ENCODE results near the gene NCOA3.
"Not testable (repeated sequence)": the region's sequence is repeated elsewhere in the genome, so short reads cannot be mapped to it uniquely, and the experiment has no call there.

The NCOA3 gene

DNA sequence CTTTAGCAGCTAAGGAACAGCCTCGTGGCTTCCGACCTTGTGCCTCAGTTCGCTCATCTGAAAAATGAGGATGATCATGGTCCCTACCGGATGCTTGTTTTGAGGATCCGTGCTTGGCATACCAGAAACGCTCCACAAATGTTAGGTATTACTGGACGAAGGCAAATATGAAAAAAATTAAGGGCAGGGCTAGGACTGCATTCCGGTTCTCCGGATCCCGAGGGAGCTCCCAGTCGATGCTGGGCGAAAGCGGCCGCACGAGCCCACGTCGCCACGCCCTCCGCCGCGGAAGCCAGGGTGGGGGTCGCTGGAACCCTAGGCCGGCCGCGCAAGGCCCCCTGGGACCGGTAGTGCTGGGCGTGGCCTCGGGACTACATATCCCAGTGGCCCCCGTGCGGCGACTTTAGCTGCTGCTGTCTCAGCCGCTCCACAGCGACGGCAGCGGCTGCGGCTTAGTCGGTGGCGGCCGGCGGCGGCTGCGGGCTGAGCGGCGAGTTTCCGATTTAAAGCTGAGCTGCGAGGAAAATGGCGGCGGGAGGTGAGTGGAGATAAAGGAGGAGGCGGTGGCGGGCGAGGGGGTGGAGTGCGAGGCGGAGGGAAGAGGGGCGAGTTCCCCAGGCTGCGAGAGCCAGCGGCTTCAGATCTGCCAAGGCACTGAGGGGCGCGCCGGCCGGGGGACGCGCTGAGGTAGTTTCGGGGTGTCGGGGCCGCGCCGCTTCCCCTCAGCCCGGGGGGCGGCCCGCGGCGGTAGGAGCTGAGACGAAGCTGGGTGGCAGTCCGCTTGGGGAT, at the start of gene NCOA3:
NCOA3 (plus strand) TSS at position 406 of the 789 bp plus-strand sequence. CDS start 120,361 bp downstream, outside the sequence.
- DNase-seq (ENCODE audit: extremely low spot score, insufficient read length, low read depth) (peak; percentile 79), FAIRE-seq (peak; percentile 82)

DNA sequence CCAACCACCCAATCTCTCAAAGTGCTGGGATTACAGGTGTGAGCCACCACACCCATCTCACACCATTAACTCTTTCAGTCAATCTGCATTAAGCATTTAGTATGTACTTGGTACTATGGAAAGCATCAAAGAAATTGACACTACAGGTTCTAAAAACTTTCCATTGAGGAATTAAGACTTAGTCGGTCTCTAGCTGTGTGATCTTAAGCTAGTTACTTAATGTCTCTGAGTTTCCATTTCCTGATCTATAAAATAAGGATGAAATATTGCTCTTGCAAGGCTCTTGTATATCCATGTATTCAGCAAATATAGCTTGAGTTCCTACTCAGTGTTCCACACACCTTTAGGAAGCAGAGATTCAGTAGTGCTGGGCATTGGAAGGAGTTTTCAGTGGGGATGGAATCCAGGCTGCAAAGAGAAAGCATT, 48.9 kb upstream of the NCOA3 start:
- DNase-seq (ENCODE audit: extremely low spot score, insufficient read length, low read depth), result no peak
- no peak for FAIRE-seq

DNA sequence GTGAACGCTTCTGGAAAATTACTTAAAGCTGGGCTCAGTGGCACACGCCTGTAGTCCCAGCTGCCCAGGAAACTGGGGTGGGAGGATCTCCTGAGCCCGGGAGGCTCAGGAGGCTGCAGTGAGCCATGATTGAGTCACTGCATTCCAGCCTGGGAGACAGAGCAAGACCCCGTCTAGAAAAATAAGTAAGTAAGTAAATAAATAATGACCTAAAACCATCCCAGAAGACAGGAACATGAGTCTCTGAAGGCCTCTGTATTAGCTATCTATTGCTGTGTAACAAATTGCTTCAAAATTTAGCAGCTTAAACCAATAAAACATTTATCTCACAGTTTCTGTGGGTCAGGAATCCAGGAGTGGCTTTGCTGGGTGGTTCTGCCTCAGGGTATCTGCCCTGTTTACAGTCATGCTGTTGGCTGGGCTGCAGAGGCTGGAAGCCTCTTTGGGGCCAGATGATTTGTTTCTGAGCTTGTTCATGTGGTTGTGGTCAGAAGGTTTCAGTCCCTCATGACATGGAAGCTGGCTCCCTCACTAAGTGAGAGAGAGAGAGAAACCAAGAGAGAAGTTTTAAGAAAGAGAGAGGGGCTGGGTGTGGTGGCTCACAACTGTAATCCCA, 48.4 kb upstream of the NCOA3 start:
- FAIRE-seq, result peak; percentile 93
- peak; percentile 67 for DNase-seq (ENCODE audit: extremely low spot score, insufficient read length, low read depth)

DNA sequence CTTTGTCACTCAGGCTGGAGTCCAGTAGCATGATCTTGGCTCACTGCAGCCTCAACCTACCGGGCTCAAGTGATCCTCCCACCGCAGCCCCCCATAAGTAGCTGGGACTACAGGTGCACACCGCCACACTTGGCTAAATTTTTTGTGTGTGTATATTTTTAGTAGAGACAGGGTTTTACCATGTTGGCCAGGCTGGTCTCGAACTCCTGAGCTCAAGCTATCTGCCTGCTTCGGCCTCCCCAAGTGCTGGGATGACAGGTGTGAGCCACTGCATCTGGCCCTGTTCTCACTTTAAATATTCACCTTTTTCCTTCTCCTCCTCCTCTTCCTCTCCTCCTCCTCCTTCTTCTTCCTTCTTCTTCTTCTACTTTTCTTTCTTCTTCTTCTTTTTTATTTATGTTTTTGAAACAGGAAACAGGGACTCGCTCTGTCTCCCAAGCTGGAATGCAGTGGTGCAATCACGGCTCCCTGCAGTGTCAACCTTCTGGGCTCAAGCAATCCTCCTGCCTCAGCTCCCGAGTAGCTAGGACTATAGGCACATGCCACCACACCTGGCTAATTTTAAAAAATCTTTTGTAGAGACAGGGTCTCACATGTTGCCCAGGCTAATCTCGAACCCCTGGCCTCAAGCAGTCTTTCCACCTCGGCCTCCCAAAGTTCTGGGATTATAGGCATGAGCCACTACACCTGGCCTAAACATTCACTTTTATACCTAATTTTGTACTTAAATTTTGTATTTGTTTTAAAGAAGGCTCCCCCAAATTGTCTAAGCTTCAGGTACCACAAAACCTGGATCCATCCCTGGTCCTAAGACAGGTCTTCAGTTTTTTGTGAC, 47.2 kb upstream of the NCOA3 start:
- no peak for FAIRE-seq
- DNase-seq (ENCODE audit: extremely low spot score, insufficient read length, low read depth), result no peak

DNA sequence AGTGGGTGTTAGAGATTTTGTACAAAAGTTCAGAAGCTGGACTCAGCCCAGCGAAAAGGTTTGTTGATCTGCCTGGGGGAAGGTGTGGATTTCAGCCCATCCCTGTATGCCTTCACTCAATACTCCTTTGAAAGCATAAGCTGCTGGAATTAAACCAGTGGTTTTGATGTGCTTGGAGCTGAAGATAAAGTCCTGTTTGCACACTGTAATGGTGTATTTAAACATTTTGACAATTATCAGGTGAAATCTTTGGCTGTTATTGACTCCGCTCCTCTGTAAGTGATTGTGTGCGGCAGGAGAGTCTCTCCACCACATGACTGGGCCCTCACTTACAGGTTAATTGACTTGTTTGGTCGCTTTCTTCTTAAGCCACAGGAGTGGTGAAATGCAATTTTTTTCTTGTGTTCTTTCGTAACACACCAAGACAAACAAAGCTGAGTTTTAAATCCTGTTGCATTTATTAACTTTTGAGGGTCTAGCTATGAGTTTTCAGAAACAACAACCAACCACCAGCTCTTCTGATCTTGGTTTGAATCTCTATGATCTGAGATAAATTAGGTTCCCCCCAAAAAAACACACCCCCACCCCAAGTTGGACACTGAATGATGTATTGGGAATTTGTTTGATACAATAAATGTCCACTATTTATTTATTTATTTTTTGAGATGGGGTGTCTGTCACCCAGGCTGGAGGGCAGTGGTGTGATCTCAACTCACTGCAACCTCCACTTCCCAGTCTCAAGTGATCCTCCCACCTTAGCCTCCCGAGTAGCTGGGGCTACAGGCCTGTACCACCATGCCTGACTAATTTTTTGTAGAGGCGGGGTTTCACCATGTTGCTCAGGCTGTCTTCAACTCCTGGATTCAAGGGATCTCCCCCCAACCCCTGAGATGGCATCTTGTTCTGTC, 46.3 kb upstream of the NCOA3 start:
- FAIRE-seq (no peak), DNase-seq (ENCODE audit: extremely low spot score, insufficient read length, low read depth) (no peak)

DNA sequence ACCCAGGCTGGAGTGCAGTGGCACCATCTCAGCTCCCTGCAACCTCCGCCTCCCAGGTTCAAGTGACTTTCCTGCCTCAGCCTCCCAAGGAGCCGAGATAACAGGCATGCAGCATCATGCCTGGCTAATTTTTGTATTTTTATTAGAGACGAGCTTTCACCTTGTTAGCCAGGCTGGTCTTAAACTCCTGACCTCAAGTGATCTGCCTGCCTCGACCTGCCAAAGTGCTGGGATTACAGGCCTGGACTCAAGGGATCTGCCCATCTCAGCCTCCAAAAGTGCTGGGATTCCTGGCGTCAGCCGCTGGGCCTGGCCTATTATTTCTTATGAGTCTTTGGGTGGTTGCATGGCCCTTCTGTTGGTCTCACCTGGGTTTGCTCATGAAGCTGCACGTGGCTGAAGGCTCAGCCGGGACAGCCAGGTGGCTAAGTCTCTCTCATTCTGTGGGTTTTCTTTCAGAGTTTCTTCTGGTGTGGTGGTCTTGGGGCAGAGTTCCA, 45.6 kb upstream of the NCOA3 start:
- no peak for FAIRE-seq
- no peak for DNase-seq (ENCODE audit: extremely low spot score, insufficient read length, low read depth)

DNA sequence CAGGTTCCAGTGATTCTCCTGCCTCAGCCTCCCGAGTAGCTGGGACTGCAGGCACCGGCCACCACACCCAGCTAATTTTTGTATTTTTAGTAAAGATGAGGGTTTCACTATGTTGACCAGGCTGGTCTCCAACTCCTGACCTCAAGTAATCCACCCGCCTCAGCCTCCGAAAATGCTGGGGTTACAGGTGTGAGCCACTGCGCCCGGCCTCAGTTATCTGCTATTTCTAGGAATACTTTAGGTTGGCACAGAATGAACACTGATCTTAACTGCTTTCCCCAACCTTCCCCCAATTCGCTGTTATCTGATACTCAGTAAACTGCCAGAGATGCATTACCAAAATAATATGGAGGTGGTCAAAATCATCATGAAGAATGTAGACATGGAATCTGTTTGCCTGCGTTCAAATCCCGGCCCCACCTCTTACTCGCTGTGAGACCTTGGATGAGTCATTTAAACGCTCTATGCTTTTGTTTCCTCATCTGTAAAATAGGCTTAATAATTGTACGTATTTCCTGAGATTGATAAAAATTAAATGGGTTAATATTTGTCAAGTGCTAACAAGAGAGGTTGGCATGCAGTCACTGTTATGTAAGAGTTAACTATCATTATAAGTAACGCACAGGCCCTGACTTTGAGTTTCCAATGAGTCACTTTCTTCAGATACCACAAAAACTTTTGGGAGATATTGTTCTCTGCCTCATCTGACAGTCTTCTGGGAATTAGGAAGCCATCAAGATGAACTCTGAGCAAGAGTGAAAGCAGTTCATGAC, 44.5 kb upstream of the NCOA3 start:
- FAIRE-seq, result no peak
- DNase-seq (ENCODE audit: extremely low spot score, insufficient read length, low read depth), result no peak

DNA sequence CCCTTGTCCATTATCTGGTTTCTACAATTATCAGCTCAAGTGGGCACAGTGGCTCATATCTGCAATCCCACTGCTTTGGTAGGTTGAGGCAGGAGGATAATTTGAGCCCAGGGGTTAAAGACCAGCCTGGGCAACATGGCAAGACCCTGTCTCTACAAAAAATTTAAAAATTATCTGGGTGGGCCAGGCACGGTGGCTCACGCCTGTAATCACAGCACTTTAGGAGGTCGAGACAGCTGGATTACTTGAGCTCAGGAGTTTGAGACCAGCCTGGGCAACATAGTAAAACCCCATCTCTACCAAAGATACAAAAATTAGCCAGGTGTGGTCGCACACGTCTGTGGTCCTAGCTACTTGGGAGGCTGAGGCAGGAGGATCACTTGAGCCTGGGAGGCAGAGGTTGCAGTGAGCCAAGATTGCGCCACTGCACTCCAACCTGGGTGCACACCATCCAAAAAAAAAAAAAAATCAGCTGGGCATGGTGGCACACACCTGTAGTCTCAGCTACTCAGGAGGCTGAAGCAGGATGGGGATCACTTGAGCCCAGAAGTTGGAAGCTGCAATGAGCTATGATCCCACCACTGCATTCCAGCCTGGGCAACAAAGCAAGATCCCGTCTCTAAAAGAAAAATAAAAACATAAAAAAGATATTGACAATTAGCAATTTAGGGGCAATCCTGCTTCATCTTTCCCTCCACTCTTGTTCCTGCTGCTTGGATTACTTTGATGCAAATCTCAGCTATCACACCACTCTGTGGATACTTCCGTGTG, 43.2 kb upstream of the NCOA3 start:
- FAIRE-seq; DNase-seq (ENCODE audit: extremely low spot score, insufficient read length, low read depth): not testable (repeated sequence)

DNA sequence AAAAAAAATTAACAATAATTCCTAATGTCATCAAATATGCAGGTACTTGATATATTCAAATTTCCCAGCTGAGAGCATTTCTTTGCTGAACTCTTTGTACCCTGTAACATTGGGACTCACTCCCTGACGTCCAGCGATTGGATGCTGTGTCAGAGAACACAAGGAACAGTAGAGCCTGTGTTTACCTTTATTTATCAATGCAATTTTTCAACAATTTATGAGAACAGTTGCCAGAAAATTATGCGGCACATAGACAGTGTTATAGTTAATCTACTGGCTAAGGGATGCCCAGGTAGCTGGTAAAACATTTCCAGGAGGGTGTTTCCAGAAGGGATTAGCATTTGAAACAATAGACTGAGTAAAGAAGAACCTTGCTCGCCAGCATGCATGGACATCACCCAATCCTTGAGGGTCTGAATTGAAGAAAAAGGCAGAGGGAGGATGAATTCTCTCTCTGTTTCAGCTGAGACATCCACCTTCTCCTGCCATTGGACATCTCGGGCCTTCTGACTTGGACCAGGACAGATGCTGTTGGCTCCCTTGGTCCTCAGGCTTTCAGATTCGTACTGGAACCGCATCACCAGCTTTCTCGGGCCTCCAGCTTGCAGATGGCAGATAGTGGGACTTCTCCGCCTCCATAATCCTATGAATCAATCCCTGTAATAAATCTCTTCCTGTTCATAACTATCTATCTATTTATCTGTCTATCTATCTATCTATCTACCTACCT, 42.2 kb upstream of the NCOA3 start:
- no peak for FAIRE-seq
- no peak for DNase-seq (ENCODE audit: extremely low spot score, insufficient read length, low read depth)

DNA sequence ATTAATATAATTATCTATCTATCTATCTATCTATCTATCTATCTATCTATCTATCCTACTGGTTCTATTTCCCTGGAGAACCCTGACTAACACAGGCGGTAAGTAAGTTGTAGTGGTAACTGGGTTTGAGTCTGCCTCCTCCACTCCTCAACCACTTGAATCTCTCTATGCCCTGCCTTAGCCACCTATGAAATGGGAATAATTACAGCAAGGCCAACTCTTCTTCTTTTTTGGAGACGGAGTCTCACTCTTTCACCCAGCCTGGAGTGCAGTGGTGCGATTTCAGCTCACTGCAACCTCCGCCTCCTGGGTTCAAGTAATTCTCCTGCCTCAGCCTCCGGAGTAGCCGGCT, 41.0 kb upstream of the NCOA3 start:
- FAIRE-seq; DNase-seq (ENCODE audit: extremely low spot score, insufficient read length, low read depth): not testable (repeated sequence)

DNA sequence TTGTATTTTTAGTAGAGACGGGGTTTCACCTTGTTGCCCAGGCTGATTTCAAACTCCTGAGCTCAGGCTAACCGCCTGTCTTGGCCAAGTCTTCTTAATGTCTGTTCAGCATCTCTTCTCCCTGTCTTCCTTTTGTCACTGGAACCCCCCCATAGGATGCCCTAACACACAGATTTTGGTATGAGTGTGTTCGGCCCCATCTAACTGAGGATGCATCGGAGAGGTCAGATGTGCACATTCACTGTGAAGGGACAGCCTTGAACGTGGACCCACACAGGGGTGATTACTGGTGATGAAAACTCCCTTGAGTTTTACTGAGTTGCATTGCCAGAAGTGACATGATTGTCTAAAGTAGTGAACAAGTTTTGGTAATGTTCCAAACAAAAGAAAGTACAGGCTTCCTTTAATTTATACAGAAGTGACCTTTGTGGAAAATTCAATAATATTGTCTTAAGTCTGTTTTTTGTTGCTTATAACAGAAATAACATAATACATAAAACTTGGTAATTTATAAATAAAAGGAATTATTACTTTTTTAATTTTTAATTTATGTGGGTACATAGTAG, 40.5 kb upstream of the NCOA3 start:
- DNase-seq (ENCODE audit: extremely low spot score, insufficient read length, low read depth) (no peak), FAIRE-seq (no peak)

DNA sequence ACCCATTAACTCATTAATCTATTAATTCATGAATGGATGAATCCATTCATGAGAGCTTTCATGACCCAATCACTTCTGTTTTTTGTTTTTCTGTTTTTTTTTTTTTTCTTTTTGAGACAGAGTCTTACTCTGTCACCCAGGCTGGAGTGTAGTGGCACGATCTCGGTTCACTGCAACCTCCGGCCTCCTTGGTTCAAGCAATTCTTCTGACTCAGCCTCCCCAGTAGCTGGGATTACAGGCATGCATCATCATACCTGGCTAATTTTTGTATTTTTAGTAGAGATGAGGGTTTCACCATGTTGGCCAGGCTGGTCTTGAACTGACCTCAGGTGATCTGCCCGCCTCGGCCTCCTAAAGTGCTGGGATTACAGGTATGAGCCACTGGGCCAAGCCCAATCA, 39.8 kb upstream of the NCOA3 start:
- FAIRE-seq; DNase-seq (ENCODE audit: extremely low spot score, insufficient read length, low read depth): not testable (repeated sequence)

DNA sequence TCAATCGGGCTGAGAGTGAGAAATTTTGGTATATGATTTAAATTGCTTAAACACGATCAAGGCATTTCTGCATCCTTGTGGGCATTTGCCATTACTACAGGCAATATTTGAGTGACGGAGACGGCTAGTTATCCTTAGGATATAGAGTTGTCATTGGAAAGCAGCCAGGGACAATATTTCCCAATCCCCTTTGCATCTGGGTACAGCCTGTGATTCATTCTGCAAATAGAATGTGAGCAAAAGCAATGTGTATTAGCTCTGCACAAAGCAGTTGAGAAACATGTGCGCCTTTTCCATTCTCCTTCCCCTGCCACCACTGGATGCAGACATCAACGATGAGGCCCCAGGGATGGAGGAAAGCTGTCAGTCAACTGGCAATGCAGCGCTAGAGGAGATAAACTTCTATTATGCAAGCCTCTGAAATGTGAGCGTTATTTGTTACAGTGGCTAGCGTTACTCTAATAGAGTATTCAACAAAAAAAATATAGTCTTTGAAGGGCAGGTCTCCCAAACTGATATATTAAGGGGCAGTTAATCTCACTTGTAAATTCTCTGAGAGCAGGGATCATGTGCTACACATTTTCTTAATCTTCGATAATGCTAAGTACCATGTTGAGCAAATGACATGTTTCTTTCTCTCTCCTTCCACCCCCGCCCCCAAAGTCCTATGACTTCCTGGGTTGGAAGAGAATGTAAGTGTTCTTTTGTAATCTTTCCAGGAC, 37.1 kb upstream of the NCOA3 start:
- no peak for FAIRE-seq
- no peak for DNase-seq (ENCODE audit: extremely low spot score, insufficient read length, low read depth)

DNA sequence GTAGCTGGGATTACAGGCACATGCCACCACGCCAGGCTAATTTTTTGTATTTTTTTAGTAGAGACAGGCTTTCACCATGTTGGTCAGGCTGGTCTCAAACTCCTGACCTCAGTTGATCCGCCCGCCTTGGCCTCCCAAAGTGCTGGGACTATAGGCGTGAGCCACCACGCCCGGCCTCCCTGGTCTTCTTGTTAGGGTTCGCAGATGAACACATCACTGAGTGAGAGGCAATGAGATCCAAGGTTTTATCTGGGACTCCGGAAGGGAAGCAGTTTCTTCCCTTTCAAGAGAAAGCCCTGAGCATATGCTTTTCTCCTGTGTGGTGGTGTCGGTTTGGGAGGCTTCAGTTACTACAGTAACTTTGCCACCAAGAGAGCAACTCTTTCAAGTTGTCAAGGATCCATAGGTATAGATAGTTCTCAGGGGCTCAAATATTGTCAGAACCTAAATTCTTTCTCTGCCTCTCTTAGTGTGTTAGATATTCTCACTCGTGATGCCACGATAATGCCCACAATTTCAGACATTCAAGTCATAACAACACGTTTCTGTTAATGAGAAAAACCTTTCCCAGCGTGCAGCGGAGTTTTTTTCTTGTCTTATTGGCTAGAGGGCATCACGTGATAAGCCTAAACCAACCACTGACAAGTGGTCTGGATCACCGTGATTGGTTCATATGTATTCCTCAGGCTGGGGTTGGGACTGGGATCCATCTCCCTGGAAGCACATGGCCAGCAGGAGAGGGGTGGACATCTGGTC, 36.2 kb upstream of the NCOA3 start:
- FAIRE-seq, result no peak

DNA sequence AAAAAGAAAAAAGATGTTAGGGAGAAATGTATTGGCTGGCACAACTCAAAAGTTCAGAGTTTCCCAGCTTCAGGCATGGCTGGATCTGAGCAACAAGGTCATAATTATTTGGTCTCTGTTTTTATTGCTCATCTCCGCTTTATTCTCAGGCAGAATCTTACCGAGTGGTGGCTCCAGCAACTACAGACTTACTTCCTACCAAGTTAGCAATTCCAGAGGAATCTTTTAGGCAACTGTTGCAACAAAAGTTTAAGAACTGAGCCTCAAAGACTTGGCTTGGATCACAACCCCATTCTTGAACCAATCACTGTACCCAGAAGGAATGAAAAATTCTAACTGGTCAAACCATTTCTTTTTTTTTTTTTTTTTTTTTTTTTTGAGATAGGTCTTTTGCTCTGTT, 35.5 kb upstream of the NCOA3 start:
- no peak for FAIRE-seq

More for the DNA sequence above, 36.2 kb upstream of the NCOA3 start:
- no peak for DNase-seq (ENCODE audit: extremely low spot score, insufficient read length, low read depth)

More for the DNA sequence above, 35.5 kb upstream of the NCOA3 start:
- DNase-seq (ENCODE audit: extremely low spot score, insufficient read length, low read depth), result no peak
